ENCODE data around the gene PTRHD1.

GRCh38 chr2:24821433-24821891 is 28.3 kb upstream of the PTRHD1 start:
- TF ChIP-seq POLR2A (IDR thresholded peaks at IDR 0.05) (no peak), CTCF (IDR thresholded peaks at IDR 0.05) (no peak)

Measured in ovary (tissue), 3 donors.